HG03354 (cell line): ENCODE measurements around the gene EDA.
"Not testable (repeated sequence)": the region's sequence is repeated elsewhere in the genome, so short reads cannot be mapped to it uniquely, and the experiment has no call there.

Experiments
- ATAC-seq: cut with Tn5 transposase; IDR thresholded peaks from one replicate; pipeline ENCODE4 v1.9.1; 2021; ENCODE audit warnings: mild to moderate bottlenecking; ENCODE audit not compliant: unreplicated experiment, poor library complexity, severe bottlenecking

Gene EDA

DNA sequence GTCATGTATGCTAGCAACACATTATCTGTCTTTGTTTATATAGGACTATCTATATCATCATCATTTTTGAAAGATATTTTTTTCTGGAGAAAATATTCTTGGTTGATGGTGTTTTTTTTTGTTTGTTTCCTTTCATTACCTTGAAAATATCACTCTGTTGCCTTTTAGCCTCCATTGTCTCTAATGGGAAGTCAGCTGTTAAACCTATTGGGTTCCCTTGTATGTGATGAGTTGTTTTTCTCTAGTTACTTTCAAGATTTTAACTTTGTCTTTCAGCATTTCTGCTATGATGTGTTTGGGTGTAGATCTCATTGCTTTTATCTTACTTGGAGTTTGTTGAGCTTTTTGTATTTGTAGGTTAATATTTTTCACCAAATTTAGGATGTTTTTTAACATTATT is 124.4 kb downstream of the EDA start:
- ATAC-seq, result no peak

- no peak for ATAC-seq
Measured at GRCh38 chrX:69741721-69742120, 125.8 kb downstream of the EDA start.

DNA sequence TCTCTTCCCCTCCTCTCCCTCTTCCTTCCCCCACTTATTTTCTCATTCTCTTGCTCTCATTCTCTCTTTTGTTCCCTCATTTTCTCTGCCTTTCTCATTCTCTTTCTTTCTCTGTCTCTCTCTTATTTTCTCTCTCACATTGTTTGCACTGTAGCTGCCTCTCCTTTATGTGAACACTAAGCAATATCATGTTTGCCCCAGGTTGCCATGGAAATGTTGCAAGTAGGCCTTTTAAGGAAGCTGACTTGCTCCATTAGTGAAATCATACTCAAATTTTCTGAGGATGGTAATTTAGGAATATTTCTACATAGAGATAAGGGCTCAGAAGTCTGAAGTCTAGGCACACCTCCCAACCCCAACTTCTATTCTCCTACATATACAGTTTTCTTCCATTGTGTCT is 130.1 kb downstream of the EDA start:
- ATAC-seq, result no peak

- no peak for ATAC-seq
Measured at GRCh38 chrX:69748055-69748454, 132.1 kb downstream of the EDA start.

- ATAC-seq, result no peak
Measured at GRCh38 chrX:69759921-69760625, 144.2 kb downstream of the EDA start.

- ATAC-seq, result no peak
Measured at GRCh38 chrX:69761633-69762032, 145.7 kb downstream of the EDA start.

GRCh38 chrX:69762340-69762739 is 146.4 kb downstream of the EDA start:
- ATAC-seq, result no peak

- ATAC-seq, result no peak
Measured at GRCh38 chrX:69793260-69793935, 177.5 kb downstream of the EDA start.

- ATAC-seq, result no peak
Measured at GRCh38 chrX:69795702-69796101, 179.8 kb downstream of the EDA start.

GRCh38 chrX:69807400-69807799 is 191.5 kb downstream of the EDA start:
- ATAC-seq, result no peak

DNA sequence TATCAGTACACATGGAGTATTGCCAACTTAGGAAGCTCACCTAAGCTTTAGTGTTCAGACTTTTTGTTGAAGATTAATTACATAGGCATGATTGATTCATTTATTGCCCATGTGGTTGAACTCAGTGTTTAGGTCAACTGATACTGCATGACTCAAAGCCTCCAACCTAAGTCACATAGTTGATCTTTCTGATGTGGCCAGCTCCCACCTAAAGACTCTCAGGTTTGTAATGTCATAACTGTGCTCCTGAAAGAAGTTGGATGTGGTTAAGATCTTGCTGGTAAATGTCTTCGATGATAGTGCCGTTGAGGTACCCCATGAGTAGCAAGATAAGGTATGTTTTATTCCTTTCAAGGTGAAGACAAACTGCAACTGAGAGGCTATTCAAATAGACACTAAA is 192.5 kb downstream of the EDA start:
- ATAC-seq, result no peak

DNA sequence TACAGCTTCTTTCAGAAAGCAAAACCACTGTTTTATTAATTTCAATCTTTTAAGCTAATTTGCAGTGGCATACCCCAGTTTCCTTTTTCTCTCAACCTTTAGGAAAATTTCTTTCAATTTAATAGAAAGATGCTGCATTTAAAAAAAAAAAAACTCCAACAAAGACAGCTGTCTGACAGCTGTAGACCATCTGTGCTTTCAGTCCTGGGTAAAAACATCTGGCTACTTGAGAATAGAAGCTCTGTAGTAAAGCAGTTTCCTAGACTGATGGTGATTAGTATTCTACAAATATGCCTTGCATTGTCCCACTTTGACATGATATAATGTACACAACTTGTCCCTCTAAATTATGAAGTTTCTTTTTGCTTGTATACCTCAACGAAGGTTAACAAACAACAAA is 197.8 kb downstream of the EDA start:
- ATAC-seq, result no peak

DNA sequence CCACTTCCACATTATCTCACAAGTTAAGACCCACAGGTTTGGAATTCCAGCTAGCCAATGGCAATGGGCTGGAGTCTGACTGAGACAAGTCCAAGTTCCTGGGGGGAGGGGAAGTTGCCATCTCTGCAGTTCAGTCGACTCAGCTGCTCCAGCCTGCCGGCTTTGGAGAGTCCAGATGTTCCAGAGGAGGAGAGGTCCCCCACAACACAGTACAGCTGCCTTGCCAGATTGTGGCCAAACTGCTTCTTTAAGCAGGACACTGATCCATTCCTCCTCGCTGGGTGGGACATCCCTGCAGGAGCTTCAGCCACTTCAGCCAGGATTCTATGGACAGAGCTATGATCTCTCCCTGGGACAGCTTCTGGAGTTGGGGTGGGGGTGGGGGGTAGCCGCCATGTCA is 199.2 kb downstream of the EDA start:
- no peak for ATAC-seq

DNA sequence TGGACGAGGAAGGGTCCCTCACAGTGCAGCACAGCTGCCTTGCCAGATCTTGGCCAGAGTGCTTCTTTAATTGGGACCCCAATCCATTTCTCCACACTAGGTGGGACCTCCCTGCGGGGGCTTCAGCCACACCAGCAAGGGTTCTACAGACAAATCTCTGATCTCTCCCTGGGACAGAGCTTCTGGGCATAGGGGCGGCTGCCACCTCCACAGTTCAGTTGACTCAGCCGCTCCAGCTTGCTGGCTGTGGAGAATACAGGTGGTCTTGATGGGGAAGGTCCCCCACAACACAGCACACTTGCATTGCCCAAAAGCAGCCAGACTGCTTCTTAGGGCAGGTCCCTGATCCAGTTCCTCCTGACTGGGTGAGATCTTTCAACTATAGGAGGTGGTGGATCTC is 199.6 kb downstream of the EDA start:
- ATAC-seq, result no peak

- ATAC-seq, result no peak
Measured at GRCh38 chrX:69844636-69845035, 228.7 kb downstream of the EDA start.

DNA sequence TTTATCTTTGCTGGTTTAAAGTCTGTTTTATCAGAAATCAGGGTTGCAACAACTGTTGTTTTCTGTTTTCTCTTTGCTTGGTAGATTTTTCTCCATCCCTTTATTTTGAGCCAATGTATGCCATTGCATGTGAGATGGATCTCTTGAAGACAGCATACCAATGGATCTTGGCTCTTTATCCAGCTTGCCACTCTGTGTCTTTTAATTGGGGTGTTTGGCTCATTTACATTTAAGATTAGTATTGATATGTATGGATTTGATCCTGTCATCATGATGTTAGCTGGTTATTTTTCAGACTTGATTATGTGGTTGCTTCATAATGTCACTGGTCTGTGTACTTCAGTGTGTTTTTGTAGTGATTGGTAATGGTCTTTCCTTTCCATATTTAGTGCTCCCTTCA is 244.1 kb downstream of the EDA start:
- ATAC-seq, result not testable (repeated sequence)

GRCh38 chrX:69876221-69876620 is 260.3 kb downstream of the EDA start:
- ATAC-seq, result no peak

GRCh38 chrX:69884210-69884609 is 268.3 kb downstream of the EDA start:
- no peak for ATAC-seq

DNA sequence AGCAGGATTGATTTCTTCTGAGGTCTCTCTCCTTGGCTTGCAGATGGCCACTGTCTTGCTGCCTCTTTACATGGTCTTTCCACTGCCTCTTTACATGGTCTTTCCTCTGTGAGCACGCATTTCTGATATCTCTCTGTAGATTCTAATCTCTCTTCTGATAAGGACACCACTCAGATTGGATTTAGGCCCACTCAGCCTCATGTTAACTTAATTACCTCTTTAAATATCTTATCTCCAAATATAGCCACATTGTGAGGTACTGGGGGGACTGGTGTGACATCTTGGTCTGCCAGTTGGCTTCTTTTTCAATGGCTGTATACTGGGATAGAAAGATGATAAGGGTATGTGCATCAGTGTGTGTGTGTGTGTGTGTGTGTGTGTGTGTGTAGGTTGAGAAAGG is 280.1 kb downstream of the EDA start:
- ATAC-seq, result no peak

- ATAC-seq, result no peak
Measured at GRCh38 chrX:69900491-69900890, 284.6 kb downstream of the EDA start.

DNA sequence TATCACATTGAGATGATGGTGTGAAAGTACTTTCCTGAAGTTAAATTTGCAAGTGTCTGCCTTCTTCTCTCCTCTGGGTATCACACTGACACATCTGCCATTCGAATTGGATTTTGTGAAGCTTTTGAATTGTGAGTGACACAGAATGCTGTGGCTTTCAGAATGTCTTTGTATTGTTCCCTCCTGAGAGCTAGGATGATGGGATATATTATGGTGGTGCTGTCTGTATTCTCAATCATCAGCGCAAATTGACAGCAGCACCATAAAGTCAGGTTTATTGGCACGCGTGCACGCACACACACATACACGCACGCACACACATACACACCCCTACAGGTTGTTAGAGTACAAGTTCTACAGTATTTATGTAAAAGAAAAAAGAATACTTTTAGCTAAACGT is 290.5 kb downstream of the EDA start:
- no peak for ATAC-seq

DNA sequence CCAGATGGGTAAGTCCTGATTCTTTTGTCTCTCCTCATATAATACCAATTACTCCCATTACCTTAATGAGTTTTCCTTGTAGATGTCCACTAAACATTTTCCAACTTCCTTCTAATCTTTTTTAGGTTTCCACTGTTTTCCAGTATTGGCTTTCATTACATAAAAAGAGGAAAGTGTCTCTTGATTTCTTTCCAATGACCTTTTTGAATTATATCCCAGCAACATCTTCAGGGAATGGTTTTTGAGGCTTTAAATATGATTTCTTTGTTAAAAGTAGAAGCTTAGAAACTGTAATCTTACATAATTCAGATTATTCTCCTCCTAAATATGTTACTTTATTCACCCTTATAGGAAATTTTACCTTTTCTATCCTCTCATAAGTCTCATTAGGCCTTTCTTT is 298.9 kb downstream of the EDA start:
- ATAC-seq, result no peak
